PC-9 (cell line): ENCODE measurements around the gene MXD4. TPM values are rescaled to one million over a fixed set of nuclear protein-coding genes. Genes with fewer than 3 reads are reported as not detected.

Experiments
- BruUV-seq: library from RNA; stranded (reverse); fragments of 400-500 nt; replicated peaks from 2 replicates; lab custom pipeline; 2021; lab: Mats Ljungman, UMichigan
- CTCF ChIA-PET: fragments of 300-600 bp; sonication (Branson Sonifier 250); formaldehyde crosslinking; loops from one replicate; lab custom pipeline; 2022; ENCODE audit warnings: antibody characterized with exemption; lab: Charles Lee
- POLR2A ChIA-PET: fragments of 300-600 bp; sonication (Branson Sonifier 250); formaldehyde crosslinking; loops from one replicate; lab custom pipeline; 2022; ENCODE audit warnings: antibody characterized with exemption; ENCODE audit not compliant: unreplicated experiment; lab: Charles Lee
- DNase-seq, 2 experiments: peaks; one replicate each; pipeline versions ENCODE4 v3.0.0 to v3.0.0-alpha.2; 2015 to 2022; ENCODE audit warnings: mixed read lengths in 1 of 2
- H2AFZ ChIP-seq: fragments of 200-600 bp; sonication (generic); 2 replicates; pipeline ENCODE4 v1.8.1; 2017; ENCODE audit warnings: antibody characterized with exemption
- H3F3A ChIP-seq: fragments of 200-600 bp; sonication (generic); 2 replicates; pipeline ENCODE4 v1.8.1; 2017; ENCODE audit warnings: antibody characterized with exemption, mild to moderate bottlenecking, low read depth; ENCODE audit not compliant: insufficient read depth
- H3K27ac ChIP-seq: fragments of 200-600 bp; sonication (generic); 2 replicates; pipeline ENCODE4 v1.6.1; 2016; ENCODE audit warnings: mixed run types
- H3K27me3 ChIP-seq: fragments of 200-600 bp; sonication (generic); 2 replicates; pipeline ENCODE4 v1.6.1; 2016; ENCODE audit warnings: low read depth, mixed run types; ENCODE audit not compliant: insufficient read depth
- H3K36me3 ChIP-seq: fragments of 200-600 bp; sonication (generic); 2 replicates; pipeline ENCODE4 v1.6.1; 2016; ENCODE audit warnings: low read depth, mixed run types
- H3K4me1 ChIP-seq: fragments of 200-600 bp; sonication (generic); replicated peaks from 2 replicates; pipeline ENCODE4 v1.6.1; 2016; ENCODE audit warnings: mixed run types; ENCODE audit not compliant: insufficient read depth
- H3K4me2 ChIP-seq: fragments of 200-600 bp; sonication (generic); 2 replicates; pipeline ENCODE4 v1.6.1; 2017; ENCODE audit warnings: mixed run types
- H3K4me3 ChIP-seq: fragments of 200-600 bp; sonication (generic); 2 replicates; pipeline ENCODE4 v1.6.1; 2016; ENCODE audit warnings: mixed run types
- H3K79me2 ChIP-seq: fragments of 200-600 bp; sonication (generic); 2 replicates; pipeline ENCODE4 v1.6.1; 2017; ENCODE audit warnings: low read depth, mixed run types
- H3K9me2 ChIP-seq: fragments of 200-600 bp; sonication (generic); 2 replicates; pipeline ENCODE4 v1.8.1; 2017; ENCODE audit warnings: mild to moderate bottlenecking; ENCODE audit not compliant: insufficient read depth
- H3K9me3 ChIP-seq: fragments of 200-600 bp; sonication (generic); 2 replicates; pipeline ENCODE4 v1.8.1; 2016; ENCODE audit warnings: low read depth; ENCODE audit not compliant: insufficient read depth
- H4K20me1 ChIP-seq: fragments of 200-600 bp; sonication (generic); 2 replicates; pipeline ENCODE4 v1.8.1; 2017; ENCODE audit not compliant: insufficient read depth
- EZH2 ChIP-seq: fragments of 200-600 bp; sonication (generic); IDR thresholded peaks from 2 replicates; pipeline ENCODE4 v1.8.0; 2017; ENCODE audit warnings: antibody characterized with exemption, low read depth
- intact Hi-C: fragments of 100-400 bp; cut with micrococcal nuclease; formaldehyde crosslinking; loops from one replicate; pipeline ENCODE4 v1.10.0; 2022; ENCODE audit not compliant: unreplicated experiment
- total RNA-seq: library from RNA; stranded (reverse); gene quantifications from 2 replicates; pipeline ENCODE4 v1.2.3, GENCODE V29; 2021
- TF ChIP-seq, protein P1 (sequence below): fragments of 200-600 bp; sonication (generic); conservative IDR thresholded peaks from 2 replicates; pipeline ENCODE4 v1.6.1; 2017; ENCODE audit warnings: mixed run types, antibody characterized with exemption, mild to moderate bottlenecking, moderate library complexity

MXD4 gene
- total RNA-seq, 1 experiment from 2014 or later, result 37.0 TPM

GRCh38 chr4:2262145-2262943 is 435 bp upstream of the MXD4 start:
- Histone ChIP-seq H2AFZ (peak overlapping the region; percentile 88), H3K4me3 (peak overlapping the region; percentile 62), H3K4me1 (peaks cover 9% of the 10 kb centered on the region; the same call in 1 of the 2 replicates), H3K27ac (no peak overlapping the region), H3K36me3 (no peaks in the 10 kb centered on the region), H3K9me3 (no peaks in the 10 kb centered on the region), H3K9me2 (no peaks in the 10 kb centered on the region), H4K20me1 (0 out of 2 replicates have a peak, but pooled peaks cover 5% of the 10 kb centered on the region), H3K27me3 (0 out of 2 replicates have a peak, but pooled peaks cover 6% of the 10 kb centered on the region), H3K4me2 (peak overlapping the region; percentile 89), H3F3A (no peaks in the 10 kb centered on the region), H3K79me2 (no peaks in the 10 kb centered on the region)
- TF ChIP-seq EZH2, result no peak
- TF ChIP-seq, protein P1, sequence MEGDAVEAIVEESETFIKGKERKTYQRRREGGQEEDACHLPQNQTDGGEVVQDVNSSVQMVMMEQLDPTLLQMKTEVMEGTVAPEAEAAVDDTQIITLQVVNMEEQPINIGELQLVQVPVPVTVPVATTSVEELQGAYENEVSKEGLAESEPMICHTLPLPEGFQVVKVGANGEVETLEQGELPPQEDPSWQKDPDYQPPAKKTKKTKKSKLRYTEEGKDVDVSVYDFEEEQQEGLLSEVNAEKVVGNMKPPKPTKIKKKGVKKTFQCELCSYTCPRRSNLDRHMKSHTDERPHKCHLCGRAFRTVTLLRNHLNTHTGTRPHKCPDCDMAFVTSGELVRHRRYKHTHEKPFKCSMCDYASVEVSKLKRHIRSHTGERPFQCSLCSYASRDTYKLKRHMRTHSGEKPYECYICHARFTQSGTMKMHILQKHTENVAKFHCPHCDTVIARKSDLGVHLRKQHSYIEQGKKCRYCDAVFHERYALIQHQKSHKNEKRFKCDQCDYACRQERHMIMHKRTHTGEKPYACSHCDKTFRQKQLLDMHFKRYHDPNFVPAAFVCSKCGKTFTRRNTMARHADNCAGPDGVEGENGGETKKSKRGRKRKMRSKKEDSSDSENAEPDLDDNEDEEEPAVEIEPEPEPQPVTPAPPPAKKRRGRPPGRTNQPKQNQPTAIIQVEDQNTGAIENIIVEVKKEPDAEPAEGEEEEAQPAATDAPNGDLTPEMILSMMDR, result no peak
- ChIA-PET CTCF (no interaction called here), POLR2A (interaction anchor here (0.6 to 0.7 kb wide), 7 partner anchors 12 to 273 kb away, joined by 3 to 22 read pairs (median 3); partner anchors contain the start of genes HAUS3 and POLN)
- no TSS peak for BruUV-seq
- peak; percentile 95 to 99 for DNase-seq
- intact Hi-C loops, result loop anchor here (1.0 to 5.0 kb wide), 5 partner anchors 20 to 205 kb away; partner anchors contain the start of genes CFAP99, HAUS3, POLN and RNF4

- ChIA-PET POLR2A (no interaction called here), CTCF (no interaction called here)
- H3K4me3 ChIP-seq, result peak overlapping the region; percentile 76
- no peak for TF ChIP-seq EZH2
- TF ChIP-seq, protein P1, result no peak
- BruUV-seq, result no TSS peak
- H3F3A ChIP-seq, result no peaks in the 10 kb centered on the region
- no peak overlapping the region for H3K27ac ChIP-seq
- no peaks in the 10 kb centered on the region for H3K36me3 ChIP-seq
- H3K4me2 ChIP-seq, result peak overlapping the region; percentile 95
- intact Hi-C loops, result loop anchor here (5.0 kb wide), 1 partner anchor 206 kb away; the partner anchor contains the start of gene RNF4
- H3K27me3 ChIP-seq, result 0 out of 2 replicates have a peak, but pooled peaks cover 6% of the 10 kb centered on the region
- H4K20me1 ChIP-seq, result 0 out of 2 replicates have a peak, but pooled peaks cover 5% of the 10 kb centered on the region
- H2AFZ ChIP-seq, result peak overlapping the region; percentile 89
- H3K79me2 ChIP-seq, result no peaks in the 10 kb centered on the region
- H3K9me2 ChIP-seq, result no peaks in the 10 kb centered on the region
- no peaks in the 10 kb centered on the region for H3K9me3 ChIP-seq
- DNase-seq, result peak in 1 of 2 experiments; percentile 38
- H3K4me1 ChIP-seq, result peaks cover 9% of the 10 kb centered on the region; the same call in 1 of the 2 replicates
These were observed 628 bp downstream of the MXD4 start for GRCh38 chr4:2261110-2261852.
